ENCODE data around the gene STAM2.

GRCh38 chr2:152157253-152157652, 18.3 kb downstream of the STAM2 start:
- TF ChIP-seq PATZ1 (CRISPR knock-in tag; IDR thresholded peaks at IDR 0.05; ENCODE audit: borderline replicate concordance) (no peak), RARB (CRISPR knock-in tag; IDR thresholded peaks at IDR 0.05) (no peak), ZFP3 (CRISPR knock-in tag; IDR thresholded peaks at IDR 0.05) (no peak)

All from SK-N-SH treated with all-trans-retinoic acid at 6 μM for 48 hours (cell line).